C1 segment of cervical spinal cord (tissue), 14 donors: ENCODE measurements around the gene SCGN.

Source experiments
- DNase-seq, 14 donors: peaks; one replicate each; lab custom pipeline; 2025; lab: John Stamatoyannopoulos, UW

SCGN gene

DNA sequence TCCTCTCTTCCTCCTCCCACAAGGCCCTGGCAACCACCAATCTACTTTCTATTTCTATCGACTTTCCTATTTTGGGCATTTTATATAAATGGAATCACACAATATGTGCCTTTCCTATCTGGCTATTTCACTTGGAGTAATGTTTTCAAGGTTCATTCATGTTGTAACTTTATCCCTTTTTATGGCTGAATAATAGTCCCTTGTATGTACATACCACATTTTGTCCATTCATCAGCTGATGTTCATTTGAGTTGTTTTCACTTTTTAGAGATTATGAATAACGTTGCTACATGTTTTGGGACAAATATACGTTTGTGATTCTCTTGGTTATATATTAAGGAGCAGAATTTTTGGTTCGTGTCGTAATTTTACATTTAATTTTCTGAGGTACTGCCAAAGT is 33.9 kb downstream of the SCGN start:
- DNase-seq: no peak

DNA sequence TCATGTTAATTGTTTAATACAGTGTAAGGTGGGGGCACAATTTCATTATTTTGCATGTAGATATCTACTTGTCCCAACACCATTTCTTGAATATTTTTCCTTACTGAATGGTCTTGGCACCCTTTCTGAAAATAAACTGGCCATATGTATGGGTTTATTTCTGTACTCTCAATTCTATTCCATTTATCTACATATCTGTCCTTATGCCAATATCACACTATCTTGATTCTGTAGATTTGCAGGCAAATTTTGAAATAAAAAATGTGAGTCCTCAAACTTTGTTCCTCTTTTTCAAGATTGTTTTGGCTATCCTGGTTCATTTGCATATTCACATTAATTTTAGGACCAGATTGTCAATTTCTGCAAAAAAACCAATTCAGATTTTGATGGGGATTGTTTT is 34.8 kb downstream of the SCGN start:
- DNase-seq: no peak

DNA sequence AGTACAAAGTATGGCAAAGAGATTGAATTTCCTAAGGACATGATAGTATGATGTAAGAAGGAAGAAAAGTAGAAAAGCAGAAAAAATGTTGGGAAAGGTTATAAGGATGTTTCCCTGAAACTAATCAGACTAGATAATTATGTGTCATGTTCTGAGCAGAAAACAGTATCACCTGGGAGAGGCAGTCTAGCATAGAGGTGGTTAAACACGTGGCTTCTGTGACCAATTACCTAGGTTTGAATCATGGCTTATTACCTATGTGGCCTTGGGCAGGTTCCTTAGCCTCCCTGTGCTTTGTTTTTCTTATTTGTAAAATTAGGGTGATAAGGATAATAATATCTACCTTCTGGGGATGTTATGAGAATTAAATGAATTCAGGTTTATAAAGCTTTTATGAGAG is 38.0 kb downstream of the SCGN start:
- no peak for DNase-seq

DNA sequence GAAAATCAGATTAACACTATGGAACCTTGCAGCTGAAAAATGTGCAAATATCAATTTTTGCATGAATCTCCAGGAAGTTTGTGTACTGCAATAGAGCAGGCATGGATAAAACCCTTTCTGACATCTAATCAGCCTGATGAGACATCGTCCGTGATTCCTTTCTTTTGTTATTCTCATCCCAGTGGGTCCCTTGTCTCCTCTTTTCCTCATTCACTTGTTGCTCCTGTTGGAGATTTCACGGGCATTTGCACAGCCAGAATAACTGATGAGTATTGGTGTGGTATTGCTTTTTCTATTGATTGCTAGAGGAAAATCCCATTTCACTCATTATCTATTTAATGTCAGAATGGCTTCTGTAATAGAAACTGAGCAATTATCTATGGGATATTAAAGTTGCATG is 39.9 kb downstream of the SCGN start:
- DNase-seq: no peak

DNA sequence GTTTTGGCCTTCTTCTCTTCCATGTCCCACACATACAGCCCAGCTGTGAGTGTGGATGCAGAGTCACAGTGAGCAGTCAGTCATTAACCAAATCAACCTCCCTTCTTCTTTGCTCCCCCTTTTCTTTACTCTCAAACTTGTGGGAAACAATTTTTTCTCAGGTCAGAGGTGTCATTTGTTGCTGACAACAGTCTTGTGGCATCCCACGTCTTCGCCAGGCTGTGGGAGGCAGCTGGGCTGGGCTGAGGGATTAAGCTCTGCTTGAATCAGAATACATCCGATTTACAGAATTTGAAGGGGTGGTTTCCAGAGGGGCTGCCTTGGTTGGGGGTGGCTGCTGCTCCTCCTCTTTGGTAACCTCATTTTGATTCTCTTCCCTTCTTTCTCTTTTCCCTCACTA is 40.5 kb downstream of the SCGN start:
- no peak for DNase-seq

DNA sequence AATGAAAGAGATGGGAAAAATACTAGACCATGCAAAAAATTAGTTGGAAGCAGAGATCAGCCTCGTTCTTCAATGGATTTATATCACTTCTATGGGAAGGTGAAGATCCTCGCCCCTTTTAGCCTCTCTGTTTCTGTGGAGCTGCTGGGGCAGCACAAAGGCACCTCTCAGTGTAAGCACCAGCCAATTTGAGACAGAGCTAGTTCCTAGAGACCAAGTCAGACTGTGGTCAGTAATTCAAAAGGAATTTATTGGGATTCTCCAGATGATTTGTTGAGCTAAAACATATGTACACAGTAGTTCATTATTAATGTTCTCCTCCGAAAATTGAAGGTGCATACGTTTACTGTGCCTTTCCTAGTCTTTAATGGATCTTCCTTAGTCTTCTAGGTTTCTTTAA is 42.4 kb downstream of the SCGN start:
- no peak for DNase-seq

DNA sequence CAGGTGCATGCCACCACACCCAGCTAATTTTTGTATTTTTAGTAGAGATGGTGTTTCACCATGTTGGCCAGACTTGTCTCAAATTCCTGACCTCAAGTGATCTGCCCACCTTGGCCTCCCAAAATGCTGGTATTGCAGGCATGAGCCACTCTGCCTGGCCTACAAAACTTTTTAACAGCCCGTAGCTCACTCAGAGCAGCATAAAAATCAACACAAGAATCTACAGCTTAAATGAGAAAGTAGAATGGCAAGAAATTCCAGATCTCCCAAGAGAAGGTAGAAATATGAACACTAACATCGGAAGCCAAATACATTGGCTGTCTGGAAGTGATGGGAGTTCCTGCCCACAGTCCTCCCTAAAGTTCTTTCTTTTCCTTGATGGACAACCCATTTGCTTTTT is 43.7 kb downstream of the SCGN start:
- DNase-seq: no peak

DNA sequence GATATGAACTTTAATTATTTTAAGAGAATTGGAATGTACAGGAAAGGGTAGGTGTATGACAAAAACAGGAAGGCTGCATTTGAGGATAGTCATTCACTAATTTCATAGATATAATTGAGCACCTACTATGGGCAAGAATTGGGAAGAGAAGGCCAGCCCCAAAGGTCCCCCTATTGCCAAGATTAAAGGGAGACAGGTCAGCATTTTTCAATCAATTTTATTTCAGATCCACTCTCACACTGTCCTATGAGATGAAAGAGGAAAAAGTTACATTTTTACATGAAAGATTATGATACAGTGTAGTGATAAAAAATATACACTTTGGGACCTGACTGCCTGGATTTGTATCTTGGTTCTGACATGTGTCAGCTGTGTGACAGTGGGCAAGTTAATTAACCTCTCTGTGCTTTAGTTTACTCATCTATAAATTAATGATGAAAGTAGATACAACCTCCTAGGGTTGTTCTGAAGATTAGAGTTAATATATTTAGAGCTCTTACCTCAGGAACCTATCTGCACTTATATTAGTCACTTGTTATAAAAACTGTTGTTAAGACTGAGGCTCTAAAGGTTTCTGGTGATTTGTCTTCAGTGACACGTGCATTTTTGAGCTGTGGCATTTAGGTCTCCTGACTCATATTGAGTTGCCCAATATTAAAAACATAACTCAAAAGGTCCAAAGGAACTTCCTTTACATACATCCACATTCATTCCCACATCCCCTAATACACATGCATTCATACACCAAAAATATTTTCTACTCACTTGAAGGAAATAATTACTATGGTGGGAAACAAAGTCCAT is 45.7 kb downstream of the SCGN start:
- no peak for DNase-seq

DNA sequence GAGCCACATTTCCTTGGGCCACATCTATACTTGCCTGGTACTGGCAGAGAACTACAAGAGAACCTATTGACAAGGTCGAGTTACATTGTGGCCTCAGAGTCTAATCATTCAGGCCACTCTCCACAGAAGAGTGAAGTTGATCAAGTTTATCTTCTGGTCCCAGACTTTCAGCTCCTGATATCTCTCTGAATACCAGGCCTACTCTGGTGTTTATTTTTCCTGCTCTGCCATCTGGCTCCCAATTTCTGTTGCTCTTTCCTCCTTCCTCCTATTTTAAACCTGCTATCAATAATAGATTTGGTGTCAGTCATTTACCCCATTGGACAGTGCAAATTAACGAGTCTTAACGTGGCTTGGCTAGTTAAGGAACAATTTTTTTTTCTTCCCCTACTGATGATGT is 46.6 kb downstream of the SCGN start:
- no peak for DNase-seq

DNA sequence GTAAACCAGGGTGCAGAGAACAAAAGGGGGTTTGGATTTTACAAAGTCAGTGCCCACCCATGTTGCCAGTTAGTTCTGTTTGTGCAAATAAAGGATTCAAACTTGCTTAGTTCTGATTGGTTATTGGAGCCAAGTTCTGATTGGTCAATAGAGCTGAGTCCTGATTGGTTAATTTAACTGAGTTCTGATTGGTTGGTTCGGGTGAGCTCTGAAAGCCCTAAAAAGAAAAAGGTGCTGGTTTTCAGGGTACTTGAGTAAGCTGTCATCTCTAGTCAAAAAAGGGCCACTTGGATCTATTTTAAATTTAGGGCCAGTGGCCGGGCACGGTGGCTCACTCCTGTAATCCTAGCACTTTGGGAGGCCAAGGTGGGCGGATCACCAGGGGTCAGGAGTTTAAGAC is 47.6 kb downstream of the SCGN start:
- no peak for DNase-seq

DNA sequence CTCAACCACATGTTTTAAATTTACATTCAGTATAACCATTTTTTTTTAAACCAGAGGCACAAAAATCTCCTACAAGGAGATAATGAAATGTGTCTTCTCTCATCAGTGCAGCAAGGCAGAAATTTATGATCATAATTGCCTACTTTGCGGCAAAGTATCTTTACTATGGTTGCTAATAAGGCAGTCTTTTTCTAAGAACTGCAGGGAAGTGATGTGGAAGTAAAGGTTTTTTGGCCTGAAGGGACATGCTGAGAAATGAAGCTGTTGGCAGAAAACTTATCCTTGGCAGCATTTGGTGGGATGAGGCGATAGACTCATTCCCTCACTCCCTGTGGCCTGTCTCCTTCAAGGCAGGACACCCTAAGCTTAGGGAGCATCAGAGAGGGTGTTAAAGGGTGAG is 48.7 kb downstream of the SCGN start:
- peak in 2 of 14 donors; percentile 1 to 4 for DNase-seq

DNA sequence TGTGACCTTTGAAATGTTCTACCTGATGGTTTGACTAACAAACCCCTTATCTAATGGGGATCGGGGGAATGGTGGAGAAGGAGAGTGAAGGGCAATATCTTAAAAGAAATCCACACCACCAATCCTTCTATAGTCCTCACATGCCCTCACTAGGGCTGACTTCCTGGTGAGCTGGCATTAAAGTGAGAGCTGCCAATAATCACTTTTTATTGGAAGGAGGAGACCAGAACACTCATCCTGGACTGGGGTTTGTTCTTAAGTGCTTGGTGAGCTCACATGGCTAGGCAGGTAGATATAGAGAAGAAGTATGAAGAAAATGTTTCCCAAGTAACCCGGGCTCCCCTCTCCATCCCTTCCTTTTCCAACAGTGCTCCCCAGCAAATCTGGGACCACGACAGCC is 49.8 kb downstream of the SCGN start:
- no peak for DNase-seq

DNA sequence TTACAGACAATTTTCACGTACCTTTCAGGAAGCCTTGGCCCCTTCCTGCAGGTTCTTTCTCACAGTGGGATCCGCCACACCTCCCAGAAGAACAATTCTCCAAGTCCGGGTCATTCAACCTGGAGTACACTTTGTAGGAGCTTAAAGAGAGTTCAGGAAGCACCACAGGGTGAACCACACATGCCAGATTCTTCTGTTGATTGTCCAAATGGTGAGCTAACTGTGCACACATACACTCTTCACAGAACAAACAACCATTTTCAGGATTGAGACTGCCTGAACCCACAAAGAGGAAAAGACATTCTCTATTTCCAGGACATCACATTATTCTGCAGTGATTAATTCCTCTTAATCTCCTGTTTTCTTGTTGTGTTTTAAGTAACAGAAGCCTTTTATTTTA is 51.0 kb downstream of the SCGN start:
- DNase-seq: no peak

DNA sequence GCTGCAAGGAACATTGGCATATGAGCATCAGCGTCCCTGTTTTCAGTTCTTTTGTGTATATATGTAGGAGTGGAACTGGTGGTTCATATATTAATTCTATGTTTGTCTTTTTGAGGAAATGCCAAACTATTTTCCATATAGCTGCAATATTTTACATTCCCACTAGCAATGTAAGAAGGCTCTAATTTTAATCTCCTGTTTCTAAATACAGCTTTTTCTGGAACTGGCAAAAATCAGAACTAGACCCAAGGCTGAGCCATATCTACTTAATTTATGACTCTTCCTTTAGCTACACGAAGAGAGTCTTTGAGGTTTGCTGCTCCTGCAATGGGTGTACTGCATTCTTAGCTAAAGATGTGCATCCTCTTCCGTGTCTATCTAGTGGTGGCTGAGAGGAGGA is 52.0 kb downstream of the SCGN start:
- DNase-seq: no peak

DNA sequence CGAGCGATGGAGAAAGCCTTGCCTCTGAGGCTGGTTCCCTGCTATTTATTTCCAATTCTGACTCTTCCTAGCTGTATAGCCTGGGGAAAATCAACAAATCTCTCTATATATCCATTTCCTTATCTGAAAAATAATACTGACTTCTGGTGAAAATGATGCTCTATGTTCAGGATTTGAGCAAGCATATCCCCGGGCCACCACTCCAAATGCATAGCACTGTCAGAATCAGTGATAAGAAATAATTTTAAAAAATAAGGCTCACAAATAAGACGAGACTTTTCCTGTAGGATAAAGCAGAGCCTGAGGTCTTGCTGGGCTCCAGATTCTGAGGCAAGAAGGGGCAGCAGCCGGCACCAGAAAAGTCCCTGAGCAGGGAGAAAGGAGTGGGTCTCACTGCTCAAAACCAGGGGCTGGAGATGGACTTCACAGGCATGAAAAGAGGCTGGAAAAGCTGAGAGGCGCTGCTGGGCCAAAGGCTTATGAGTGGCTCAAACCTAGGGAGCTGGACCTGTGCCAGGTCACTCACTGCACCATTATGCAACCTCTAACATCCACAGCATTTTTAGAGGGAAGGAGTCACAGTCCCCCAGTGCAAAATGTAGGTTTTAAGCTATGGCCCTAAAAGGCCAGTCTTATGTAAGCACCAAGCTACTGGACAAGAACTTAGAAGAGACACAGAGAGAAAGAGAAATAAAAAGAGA is 54.4 kb downstream of the SCGN start:
- DNase-seq: no peak

DNA sequence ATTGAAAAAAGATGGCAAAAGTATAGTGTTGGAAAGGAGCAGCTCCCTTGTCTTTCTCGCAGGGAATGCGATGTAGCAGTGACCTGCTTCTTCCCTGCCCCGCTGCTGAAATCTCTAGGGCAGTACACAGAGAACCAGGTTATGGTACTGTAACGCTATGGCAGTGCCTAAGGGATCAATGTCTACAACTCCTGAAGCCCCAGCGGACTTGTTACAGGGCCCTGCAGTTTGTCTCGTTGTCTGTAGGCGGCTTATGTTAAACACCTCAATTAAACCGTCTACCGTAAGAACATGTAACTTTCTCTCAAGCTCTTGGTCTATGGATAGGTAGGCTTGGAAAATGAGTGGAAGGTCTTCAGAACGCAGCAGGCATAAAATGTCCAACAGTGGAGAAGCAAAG is 57.7 kb downstream of the SCGN start:
- DNase-seq: no peak

DNA sequence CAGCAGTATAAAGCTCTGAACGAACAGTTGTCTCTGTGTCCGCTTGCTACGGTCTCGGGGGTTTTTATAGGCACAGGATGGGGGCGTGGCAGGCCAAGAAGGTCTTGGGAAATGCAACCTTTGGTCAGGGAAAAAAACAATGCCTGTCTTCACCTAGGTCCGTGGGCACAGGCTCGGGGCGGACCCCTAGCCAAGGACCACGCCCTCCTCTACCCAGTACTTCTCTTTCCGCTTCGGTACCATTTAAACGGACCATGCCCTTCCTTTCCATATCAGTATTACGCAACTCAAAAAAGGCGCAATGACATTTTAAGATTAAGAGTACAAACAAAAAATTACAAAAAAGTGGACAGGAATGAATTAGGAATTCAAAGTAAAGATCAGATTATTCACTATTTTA is 58.3 kb downstream of the SCGN start:
- no peak for DNase-seq

DNA sequence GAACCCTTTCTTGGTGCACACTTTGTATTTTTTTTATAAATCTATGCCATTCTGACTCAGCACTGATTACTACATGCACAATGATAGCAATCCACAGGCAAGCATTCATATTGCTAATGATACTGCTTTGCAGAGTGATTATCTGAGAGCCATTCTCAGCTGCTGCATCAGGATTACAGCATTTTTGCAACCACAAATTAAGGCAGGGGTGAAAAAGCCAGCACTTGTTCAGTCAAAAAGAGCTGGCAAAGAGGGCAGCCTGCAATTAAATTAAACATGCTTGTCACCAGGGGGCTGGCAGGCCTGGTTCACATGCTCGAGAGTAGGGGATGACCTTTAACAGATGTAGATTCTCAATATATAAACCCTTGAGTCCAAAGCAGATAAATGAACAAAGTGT is 61.8 kb downstream of the SCGN start:
- no peak for DNase-seq

DNA sequence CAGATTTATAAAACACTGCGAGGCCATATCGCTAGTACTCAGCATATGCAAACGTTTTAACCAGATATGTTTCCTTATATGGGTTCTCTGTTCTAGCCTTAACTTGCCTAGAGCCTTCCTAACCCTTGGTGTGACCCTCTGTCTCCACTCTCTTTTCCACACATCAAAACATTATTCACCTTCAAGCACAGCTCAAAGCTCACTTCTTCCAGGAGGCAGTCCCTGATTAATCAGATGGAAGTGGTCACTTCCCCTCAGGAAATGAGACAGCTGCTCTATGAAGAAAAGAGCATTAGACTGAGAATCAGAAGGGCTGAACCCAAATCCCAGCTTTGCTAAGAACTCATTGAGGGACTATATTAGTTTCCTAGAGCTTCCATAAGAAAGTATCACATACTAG is 62.8 kb downstream of the SCGN start:
- no peak for DNase-seq

DNA sequence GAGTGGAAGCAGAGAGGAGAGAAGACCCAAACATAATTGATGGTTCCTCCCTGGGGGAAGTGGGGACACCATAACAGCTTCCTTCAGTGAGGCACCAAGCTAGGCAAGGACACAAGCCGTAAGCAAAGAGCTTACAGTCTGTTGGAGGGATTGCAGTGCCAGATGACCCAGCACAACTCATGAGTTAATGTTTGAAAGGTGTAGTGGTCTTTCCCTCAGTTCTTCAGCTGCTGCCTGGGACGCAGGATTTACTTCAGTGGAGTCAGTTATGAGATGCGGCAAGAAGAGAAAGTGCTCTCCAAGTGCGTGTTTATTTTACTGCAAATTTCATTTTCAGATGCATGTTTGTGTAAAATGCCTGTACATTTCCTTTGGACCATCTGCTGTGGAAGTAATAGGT is 63.8 kb downstream of the SCGN start:
- no peak for DNase-seq

DNA sequence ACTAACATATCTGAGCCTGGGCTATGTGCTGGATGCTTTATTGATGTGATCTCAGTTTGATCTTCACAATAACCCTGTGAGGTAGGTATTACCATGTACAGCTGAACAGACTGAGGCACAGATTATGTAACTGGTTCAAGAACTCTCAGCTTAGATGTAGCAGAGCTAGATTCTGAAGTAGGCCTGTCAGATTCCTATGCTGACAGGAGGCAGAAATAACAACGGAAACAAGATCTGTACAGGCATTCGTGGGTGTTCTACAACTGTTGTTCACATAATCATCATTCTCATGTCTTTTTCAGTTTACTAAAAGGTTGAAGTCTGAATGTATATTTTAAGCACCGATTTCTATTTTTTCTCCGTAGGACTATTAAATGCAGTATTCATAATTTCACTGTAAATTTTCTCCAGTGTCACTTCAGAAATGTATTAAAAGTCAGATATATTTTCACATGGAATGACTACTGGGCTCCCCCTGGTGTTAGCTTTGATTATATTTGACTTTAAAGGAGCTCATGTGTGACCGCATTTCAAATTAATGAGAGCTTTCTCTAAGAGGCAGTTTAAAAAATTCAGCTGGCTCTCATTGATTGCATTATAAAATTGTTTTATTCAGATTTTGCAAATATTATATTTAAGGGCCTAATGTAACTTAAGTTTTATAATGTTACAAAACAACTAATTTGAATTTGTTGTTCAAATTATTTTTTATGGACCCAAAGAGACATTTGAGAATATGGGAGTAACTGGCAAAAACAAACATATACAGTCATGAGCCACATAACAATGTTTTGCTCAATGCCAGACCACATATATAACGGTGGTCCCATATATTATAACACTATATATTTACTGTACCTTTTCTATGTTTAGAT is 66.1 kb downstream of the SCGN start:
- DNase-seq: peak in 1 of 14 donors; percentile 1

DNA sequence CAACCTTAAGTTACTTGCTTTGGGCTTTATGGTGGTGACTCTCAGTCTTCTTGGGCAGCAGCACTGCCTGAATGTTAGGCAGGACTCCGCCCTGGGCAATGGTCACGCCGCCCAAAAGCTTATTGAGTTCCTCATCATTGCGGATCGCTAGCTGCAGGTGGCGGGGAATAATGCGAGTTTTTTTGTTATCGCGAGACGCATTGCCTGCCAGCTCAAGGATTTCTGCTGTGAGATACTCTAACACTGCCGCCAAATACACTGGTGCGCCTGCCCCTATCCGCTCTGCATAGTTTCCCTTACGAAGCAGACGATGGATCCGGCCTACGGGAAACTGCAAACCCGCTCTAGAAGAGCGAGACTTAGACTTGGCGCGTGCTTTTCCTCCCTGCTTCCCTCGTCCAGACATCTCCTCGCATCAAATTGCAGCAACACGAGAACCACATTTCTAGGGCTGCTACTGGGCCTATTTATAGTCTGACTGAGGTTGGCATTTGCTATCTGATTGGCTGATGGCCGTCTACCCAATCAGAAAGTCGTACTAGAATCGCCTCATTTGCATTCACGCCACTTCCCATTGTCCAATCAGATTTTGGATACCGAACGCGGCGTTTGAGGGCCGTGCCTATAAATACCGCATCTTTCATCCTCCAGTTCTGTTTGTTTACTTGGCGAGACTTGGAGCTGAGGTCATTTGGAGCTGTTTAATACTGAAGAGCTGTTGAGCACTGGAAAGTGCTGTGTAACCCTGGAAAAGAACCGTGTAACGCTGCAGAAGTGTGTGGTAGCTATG is 74.3 kb downstream of the SCGN start:
- no peak for DNase-seq
